Keratinocyte (primary cell): ENCODE measurements around the gene RHOBTB1.

Source experiments
- CTCF ChIP-seq, 3 experiments: IDR thresholded peaks in 1 of 3; conservative IDR thresholded peaks in 1 of 3; optimal IDR thresholded peaks in 1 of 3; 2 replicates in 2 of 3; 3 replicates in 1 of 3; pipeline versions ENCODE3 to v1.5.1; 2011; ENCODE audit warnings: low read length in 3 of 3, mild to moderate bottlenecking in 3 of 3, moderate library complexity in 2 of 3, control low read depth in 1 of 3, inconsistent platforms in 1 of 3; ENCODE audit not compliant: insufficient read depth in 2 of 3; ENCODE audit errors: extremely low read depth in 1 of 3
- EZH2 ChIP-seq: IDR thresholded peaks from one replicate; pipeline ENCODE4 v1.6.1; 2012; ENCODE audit warnings: inconsistent platforms, mild to moderate bottlenecking, low read length, moderate library complexity

DNA sequence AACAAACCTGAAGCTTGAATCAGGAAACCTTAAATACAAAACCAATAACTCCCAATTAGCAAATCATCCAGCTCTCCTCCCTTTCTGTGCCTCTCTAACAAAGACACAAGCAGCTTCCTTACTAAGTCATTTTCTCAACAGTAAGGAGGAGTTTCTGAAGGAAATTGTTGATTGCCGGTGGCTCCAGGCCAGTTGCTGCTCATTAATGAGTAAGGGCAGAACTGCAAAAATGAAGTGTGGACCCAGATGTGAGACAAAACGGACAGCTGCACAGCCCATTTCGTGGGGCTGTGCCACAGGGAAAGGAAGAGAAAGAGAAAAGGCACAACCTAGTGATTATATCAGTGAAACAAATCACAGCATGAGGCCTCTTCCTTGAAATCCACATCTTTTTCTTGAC is 42.8 kb upstream of the RHOBTB1 start:
- TF ChIP-seq CTCF (optimal IDR thresholded peaks at IDR 0.05 in 1 of 3, IDR thresholded peaks at IDR 0.05 in 1 of 3, conservative IDR thresholded peaks at IDR 0.05 in 1 of 3; ENCODE audit: extremely low read depth in 1 of 3, insufficient read depth in 2 of 3, low read length in 3 of 3) (no peak), EZH2 (no peak)
